HG03139 (cell line): ENCODE results near the gene ADORA1.

Source experiments
- ATAC-seq: cut with Tn5 transposase; IDR thresholded peaks from one replicate; pipeline ENCODE4 v1.9.1; 2021; ENCODE audit not compliant: unreplicated experiment

Gene ADORA1

DNA sequence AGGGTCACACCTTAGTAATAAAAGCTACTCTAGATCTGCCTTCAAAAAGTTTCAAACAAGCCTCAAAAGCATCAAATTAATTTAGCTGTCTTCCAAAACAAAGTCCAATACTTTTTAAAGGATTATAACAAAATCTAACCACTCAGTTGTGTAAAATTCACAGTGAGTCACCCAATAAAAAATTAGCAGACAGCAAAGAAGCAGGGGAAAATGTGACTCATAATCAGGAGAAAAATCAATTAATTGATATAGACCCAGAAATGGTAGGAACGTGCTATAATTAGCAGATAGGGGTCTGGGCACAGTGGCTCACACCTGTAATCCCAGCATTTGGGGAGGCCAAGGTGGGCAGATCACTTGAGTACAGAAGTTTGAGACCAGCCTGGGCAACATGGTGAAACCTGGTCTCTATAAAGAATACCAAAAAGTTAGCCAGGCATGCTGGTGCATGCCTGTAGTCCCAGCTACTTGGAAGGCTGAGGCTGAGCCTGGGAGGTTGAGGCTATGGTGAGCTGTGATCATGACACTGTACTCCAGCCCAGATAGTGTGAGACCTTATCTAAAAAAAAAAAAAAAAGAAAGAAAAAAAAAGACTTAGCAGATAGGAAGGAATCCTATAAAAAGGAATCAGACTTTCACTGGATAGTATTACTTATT lies 33.6 kb upstream of the ADORA1 start:
- no peak for ATAC-seq

DNA sequence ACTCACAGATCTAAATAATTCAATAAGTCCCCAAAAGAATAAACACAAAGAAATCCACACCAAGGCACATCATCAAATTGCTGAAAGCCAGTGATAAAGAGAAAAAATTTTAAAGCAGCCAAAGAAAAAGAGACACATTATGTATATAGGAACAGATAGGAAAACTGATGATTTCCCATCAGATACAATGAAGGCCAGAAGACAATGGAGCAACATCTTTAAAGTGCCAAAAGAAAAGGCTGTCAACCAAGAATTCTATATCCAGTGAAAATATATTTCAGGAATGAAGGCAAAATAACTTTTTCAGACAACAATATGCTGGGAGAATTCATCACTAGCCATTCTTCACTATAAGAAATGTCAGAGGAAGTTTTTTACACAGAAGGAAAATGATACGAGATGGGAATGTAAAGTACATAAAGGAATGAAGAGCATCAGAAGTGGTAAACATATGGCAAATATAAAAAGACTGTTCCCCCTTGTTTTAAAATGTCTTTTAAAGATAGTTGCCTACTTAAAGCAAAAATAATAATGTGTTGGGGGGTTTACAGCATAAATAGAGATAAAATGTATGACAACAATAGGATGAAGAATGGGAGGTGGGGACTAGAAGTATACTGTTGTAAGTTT lies 32.4 kb upstream of the ADORA1 start:
- ATAC-seq = no peak

DNA sequence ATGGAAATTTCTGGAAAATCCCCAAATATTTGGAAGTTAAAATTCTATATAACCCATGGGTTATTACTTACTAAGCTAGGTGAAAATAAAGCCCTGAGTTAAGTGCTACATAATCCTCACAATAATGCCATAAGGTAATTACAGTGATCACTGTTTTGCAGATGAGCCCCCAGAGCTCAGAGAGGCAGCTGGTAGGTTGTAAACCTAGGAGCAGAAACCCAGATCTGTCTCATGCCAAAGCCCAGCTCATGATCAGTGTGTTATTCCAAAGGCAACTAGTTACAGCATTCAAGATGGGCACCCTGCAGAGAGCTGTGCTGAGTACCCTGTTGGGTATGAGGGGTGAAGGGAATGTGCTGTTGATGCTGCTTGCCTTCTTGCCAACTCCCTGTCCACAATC lies 31.0 kb upstream of the ADORA1 start:
- ATAC-seq = no peak

DNA sequence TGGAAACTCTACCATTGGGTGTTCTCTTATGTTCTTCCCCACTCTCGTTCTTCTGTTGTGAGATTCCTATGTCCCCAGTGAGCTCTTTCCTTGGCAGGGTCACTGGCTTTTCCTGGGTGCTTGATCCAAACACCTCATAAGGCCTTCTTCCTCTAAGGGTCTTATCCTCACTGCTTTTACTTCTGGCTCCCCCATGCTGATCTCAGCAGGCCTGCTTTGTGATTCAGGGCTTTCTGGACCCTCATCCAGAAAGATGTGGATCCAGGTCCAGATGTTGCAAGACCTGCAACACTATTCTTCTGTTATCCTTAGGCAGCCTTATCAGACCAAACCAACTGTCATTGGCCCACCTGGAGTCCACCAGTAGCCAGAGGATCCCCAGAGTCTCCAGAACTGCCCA lies 30.5 kb upstream of the ADORA1 start:
- ATAC-seq = no peak

DNA sequence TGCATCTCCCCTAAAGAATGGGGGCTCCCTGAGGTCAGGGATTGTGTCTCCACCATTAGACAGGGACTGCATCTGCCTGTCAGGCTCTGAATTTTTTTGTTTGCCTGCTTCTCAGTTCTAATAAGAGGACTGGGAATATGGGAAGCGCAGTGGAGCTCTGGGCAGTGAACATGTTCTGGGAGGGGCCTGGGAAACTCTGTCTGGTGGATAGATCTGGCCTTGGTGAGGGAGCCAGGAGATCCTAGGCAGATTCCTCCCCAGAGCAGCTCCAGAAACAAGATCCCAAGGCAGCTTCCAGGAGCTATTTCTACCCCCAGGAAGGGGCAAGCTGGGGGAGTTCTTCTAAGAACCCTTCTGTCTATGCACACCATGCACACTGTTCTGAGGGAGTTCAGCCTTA lies 29.1 kb upstream of the ADORA1 start:
- no peak for ATAC-seq

DNA sequence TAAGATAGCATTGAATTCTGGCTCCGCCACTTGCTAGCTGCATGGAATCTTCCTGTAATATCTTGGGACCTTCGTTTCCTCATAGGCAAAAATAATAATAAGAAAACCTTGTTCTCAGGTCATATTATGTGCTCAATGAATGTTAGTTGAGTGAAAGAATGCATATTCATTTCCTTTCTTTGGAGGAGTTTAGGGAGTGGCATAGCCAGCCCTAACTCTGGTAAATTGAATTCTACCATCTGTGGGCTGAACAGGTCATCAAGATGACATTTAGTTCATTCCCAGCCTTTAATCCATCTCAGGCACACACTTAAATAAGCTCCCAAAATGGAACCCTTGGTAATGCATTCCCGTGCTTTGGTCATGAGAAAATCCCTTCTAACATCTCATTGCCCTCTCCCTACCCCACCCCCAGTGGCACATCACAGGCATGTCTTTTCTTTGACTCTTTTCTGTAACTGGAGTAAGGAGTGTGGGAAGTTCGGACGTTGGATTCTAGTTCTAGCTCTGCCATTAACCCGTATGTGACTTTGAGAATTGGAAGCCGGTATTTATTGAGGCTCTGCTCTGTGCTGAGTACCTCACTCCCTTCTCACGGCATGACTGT lies 28.5 kb upstream of the ADORA1 start:
- ATAC-seq = no peak

DNA sequence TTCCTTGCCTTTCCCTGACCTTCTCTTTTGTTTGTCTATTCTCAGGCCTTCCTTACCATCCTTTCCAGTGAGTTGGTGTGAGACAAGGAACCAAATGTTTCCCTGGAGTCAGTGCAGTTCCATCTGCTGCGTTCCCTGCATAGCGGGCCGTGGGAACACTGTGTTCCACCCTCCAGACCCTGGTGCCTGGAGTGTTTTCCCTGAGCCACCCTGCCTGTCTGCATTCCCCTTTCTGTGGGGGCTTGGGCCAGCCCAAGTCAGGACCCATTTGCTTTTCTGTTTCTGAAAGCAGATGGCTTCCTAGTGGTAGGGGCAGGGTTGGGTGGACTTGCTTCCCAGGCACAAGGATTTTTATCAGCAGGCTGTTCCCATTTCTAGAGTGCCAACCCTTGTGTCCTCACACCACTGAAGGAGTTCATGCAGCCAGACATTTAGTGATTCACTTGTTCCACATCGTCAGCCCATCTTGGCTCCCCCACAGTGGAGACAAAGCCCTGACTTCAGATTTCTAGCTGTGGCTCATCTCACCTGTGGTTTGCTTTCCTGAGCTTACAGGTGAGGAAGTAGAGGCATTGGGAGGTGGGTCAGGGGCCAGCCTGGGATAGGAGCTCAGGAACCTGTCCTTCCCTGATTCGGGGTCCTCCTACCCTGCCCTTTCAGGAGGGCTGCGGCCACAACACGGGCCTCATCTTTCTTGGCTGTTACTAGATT lies 27.6 kb upstream of the ADORA1 start:
- ATAC-seq = no peak

DNA sequence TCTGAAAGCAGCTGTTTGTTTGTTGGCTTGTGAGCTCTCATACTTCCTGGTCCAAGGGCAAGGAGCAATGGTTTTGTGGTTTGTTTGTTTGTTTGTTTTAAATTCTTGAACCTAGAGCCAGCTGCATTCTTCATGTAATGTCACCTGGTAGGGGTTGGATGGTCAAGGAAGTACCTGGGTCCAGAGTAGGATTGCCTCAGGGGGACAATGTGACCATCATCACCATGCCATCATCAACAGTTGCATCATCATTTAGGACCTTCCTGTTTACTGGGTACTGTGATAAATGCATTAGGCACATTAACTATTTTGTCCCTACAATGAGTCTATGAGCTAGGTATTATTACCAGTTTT lies 27.0 kb upstream of the ADORA1 start:
- ATAC-seq = no peak

DNA sequence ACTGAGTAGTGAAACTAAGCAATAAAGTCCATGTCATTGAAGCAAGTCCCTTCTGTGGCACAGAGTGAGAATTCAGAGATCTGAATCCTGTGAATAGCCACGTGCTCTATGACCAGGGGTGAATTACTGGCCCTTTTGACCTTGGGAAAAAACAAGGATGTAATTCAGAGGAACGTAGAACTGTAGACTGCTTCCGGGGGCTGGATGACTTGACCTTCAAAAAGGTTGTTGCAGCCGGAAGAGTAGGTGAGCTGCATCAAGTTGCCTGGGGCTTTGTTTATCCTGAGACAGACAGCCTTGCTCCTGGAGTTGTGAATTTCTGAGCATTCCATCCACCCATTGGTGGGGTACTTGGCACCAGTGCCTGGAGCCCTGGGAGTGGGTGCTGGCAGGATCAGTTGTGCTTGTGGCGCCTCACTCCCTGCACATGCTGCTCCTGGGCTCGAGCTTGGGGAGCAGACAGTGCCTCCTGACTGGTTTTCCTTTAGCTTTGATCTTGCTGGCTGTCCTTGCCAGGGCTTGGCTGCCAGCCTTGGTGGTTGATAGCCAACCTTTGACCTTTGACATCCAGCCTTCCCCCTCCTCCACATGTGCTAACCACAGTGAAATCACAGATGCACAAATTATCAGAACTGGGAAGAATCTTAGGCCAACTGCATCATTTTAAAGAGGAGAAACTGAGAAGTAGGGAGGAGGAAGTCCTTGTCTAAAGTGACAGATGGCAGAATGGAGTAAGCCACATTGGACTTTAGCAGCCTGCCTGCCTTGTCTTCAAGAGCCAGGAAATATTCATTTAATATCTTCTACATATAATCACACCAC lies 25.5 kb upstream of the ADORA1 start:
- ATAC-seq = no peak

DNA sequence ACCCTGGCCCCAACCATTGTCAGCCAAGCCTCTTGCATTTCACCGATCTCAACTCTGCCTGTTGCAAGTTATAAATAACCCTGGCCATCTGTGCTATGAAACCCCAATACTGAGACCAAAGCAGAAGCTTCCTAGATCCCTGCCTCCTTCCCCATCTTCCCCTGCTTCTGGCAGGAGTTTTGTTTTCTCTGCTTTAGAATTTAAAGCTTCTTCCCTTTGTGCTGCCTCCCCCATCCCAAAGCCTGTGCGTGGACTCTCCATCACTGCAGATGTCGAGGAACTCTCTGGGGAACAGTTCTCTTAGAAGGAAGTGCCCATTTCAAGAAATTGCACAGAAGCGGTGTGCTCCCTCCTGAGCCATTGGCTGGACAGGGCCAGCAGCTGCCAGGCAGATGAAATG lies 24.3 kb upstream of the ADORA1 start:
- no peak for ATAC-seq

DNA sequence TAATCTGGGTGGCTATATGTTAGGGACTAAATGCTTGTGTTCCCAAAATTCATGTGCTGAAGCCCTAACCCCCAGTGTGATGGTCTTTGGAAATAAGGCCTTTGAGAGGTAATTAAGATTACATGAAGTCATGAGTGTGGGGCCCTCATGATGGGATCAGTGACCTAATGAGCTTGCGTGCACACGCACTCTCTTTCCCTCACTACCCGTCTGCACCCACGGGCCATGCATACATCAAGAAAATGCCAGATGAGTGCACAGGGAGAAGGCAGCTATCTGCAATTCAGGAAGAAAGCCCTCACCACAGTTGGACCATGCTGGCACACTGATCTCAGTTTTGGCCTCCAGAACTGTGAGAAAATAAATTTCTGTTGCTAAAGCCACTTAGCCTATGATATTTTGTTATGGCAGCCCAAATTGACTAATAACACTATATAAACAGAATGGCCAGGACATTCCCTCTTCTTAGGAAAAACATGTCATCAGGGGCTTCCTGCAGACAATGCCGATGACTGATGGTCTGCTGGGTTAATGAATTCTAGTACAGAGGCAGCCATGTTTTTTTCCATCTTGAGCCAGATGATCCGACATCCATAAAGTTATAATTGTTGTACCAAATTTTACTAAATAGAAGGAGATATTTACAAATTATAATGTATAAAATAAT lies 23.6 kb upstream of the ADORA1 start:
- ATAC-seq = no peak

DNA sequence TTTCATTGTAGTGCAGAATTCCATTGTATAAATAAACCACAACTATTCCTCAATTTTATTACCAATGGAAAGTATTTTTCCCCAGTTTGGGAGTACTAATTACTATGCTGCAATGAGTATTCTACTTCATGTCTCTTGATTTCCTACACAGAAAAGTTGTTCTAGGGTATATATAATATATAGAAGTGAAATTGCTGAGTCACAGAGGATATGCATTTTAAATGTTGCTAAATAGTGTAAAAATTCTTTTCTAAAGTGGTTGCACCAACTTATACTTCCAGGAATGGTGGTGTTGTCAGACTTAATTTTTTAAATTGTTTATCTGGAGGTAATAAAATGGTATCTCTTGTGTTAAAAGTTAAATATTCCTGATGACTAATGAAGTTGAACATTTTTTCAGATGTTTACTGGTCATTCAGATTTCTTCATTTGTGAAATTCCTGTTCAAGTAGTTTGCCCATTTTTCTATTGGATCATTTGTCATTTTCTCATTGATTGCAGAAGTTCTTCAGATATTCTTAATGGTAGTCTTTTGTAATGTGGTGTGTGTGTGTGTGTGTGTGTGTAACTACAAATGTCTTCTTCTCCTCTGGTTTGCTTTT lies 22.6 kb upstream of the ADORA1 start:
- ATAC-seq = no peak

DNA sequence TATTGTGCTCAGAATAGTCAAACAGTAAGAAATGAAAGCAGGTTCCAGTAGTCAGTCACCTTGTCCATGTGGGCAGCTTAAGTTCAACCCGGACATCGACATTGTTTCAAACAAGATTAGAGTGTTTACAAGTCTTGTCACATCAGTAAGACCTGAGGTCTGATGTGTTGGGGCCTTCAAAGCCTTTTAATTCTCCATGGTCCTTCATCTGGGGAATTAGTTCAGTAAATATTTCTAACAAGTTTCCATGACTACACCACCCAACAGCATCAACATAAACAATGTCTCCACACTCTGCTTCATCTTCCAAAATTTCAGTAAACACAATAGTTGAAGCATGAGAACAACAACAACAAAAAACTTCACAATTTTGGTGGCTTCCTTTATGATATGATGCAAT lies 15.1 kb upstream of the ADORA1 start:
- ATAC-seq = no peak

DNA sequence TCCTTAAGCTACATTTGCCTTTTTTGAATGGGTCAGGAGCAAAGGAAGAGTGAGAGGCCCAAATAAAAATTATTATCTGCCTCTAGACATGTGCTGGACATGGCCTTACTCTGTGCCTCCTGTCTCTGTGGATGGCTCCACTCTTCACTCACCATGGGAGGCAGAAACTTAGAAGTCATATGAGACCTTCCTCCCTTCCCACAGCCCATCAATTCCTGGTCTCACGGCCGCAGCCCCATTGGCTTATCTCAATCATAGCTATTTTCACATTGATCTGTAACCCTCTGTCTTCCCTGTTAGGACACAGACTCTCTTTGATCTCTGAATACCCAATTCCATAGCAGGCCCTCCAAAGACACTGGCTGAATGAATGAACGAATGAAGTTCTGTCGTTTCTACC lies 14.2 kb upstream of the ADORA1 start:
- ATAC-seq = no peak

DNA sequence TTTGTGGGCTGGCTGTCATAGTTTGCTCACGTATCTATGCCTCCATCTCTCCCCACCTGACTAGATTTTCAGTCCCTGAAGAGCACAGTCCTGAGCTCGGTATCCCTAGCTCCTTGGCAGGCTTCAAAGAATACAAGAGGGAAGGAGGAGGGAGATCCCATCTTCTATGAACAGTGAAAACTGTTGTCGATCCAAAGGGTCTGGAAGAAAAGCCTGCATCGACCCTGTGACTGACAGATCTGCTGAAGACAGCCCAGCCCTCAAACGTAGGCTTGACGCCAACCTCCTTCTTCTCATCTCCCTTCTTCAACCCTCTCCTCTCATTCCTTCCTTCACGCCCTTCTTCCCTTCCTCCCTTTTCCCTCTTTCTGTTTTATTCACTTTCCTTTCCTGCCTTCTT lies 13.3 kb upstream of the ADORA1 start:
- ATAC-seq = no peak

DNA sequence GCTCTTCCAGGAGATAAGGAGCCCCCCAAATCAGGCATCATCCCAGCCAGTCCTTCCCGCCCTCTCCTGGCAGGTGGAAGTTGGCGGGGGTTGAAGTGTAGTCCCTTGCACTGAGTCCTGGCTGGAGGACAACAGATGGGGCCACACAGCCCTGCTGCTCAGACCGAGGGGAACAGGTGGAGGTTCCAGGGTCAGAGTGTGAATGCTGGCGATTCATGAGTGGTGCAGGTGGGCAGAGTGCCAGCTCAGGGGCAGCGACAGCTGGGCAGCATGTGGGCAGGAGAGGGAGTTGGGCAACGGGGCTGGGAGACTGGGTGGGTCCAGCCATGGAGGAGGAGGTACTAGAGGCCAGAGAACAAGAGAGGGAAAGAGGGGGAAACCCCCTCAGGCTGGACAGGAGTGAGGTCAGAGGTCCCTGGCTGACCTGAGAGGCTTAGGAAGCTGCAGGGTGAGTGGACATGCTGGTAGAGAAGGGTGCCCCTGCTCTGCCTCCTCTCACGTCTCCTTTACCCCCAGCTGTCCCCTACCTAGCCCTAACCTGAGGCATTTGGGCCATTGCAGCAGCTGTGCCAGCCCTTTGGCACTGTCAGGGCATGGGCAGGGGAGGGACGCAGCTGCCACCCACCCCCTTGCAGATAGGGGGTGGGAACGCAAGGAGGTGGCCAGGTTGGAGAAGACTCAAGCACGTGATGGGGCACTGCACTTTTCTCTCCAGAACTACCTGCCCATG lies 11.3 kb upstream of the ADORA1 start:
- ATAC-seq = no peak

DNA sequence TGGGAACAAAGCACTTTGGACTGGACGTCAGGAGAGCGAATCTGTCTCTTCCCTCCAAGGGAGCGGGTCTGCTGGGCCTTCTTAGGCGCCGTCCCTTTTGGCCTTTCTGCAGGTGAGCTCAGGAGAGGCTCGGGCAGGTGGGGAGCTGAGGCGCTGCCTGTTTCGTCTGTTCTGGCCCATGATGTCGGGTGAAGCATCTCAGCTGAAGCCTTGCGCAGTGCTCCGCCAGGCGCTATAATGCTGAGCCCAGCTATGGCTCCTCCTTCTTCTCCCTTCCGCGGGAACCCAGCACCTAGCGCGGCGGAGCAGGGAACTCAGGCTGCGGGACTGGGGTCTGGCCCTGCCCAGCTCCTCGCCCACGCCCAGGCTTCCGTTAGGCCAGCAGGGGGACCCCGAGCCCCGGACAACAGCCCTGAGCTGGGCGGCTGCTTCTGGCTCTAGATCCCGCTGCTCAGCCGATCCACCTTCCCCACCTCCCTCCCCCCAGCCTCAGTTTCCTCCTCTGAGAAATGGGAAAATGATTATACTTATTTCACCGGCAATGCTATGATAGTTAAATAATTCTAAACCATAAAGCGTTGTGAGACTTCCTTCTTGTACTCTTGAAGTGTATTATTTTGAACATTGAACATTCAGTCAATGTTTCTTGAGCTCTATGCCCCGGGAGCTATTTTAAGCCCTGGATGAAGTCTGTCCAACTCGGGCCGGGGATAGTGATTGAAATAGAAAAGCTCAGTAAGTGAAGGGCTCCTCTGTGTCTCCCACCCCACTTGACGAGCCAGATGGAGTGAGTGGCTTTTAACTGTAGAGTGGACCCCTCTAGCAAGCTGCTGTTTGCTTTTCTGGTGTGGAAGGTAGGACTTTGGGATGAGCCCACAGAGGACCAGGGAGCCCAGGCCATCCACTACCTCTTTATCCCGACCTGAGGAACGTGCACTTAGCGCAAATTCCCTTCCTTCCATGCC lies 9.6 kb upstream of the ADORA1 start:
- no peak for ATAC-seq

DNA sequence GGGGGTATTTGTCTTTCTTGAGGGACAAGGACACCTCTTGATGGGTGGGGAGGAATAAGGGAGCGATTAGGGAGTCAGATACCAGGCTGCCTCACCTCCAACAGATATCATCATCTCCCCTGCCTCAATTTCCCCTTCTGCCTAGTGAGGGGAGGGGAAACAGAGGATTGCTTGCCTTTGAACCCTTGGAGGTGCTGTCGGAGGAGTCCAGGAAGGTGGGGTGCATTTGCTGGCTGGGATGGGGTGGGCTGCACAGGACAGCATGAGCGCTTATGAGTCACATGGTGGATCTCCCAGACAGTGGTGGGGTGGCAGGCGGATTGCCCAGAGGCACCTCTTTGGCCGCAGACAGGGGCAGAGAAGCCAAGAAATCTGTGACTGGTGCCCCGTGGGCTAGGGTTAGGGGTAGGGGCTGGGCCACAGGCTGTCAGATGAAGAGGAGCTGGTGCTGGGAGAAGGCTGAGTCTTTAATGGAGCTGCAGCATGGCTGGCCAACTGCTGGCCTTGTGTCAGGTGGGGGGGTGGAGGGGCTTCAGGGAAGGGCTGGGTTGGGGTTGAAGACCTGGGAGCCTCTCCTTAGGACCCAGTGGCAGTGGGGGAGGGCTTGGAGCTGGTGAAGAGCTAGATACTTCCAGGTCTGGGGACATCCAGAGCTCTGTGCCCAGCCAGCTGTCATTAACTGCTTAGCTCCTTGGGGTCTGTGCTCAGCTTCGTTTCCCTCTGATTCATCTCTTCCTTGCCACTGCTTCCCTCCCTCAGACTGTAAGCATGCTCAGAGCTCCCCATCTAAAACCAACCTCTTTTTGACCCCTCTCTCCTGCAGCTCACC lies 7.0 kb upstream of the ADORA1 start:
- no peak for ATAC-seq
